T-helper 17 cell (primary cell): Measurements from ENCODE around the gene MOV10. TPM values are rescaled to one million over a fixed set of nuclear protein-coding genes. Genes with fewer than 3 reads are reported as not detected.

Experiments
- ATAC-seq: fragments of 150-1000 bp; cut with Tn5 transposase; 2 replicates; pipeline ENCODE4 v1.10.0; 2021; ENCODE audit warnings: mild to moderate bottlenecking, moderate library complexity
- DNase-seq, 3 donors: peaks; one replicate each; pipeline versions ENCODE4 v3.0.0 to v3.0.0-alpha.2; 2020 to 2021
- H3K9me3 ChIP-seq: one replicate; pipeline ENCODE4 v1.7.0; 2013; ENCODE audit warnings: low read length, mild to moderate bottlenecking; ENCODE audit not compliant: control insufficient read depth, poor library complexity, severe bottlenecking
- H3K27ac Mint-ChIP-seq: one replicate; pipeline ENCODE4 v1.8.0; 2022; ENCODE audit warnings: mild to moderate bottlenecking, moderate library complexity, mixed read lengths
- H3K27me3 Mint-ChIP-seq: one replicate; pipeline ENCODE4 v1.8.0; 2022; ENCODE audit warnings: mixed read lengths
- H3K36me3 Mint-ChIP-seq: one replicate; pipeline ENCODE4 v1.8.0; 2022; ENCODE audit warnings: low read depth, mixed read lengths
- H3K4me1 Mint-ChIP-seq: one replicate; pipeline ENCODE4 v1.8.0; 2022; ENCODE audit warnings: mild to moderate bottlenecking, mixed read lengths
- H3K4me3 Mint-ChIP-seq: one replicate; pipeline ENCODE4 v1.8.0; 2022; ENCODE audit warnings: mild to moderate bottlenecking, moderate library complexity, mixed read lengths
- total RNA-seq, 4 donors: library from RNA in 2 of 4; stranded (reverse) in 2 of 4; gene quantifications; one replicate each; pipeline ENCODE4 v1.2.3 and lab custom pipeline; 2022 to 2026

The MOV10 gene
- total RNA-seq, 2 donors from 2014 or later, result 72.5 to 72.7 TPM

DNA sequence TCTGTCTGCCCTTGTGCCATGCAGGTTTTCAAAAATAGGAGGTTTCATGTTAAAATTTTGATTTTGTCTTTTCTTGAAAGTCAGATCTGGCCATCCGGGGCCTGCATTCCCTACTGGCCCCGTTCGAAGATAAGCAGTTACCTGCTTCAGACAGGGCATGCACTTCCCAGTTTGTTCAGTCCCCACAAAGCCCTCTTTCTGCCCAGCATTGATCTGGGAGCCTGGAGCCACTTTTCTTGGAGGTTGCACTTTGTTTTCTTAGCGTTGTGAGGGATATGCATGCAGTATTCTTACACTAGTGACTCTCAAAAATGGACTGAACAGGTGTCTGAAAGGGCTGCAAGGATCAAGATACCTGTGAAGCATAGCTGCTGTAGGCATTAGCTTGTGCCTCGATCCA is 11.5 kb downstream of the MOV10 start:
- no peak overlapping the region for H3K27ac Mint-ChIP-seq
- H3K9me3 ChIP-seq, result no peaks in the 10 kb centered on the region
- H3K27me3 Mint-ChIP-seq, result no peaks in the 10 kb centered on the region
- H3K36me3 Mint-ChIP-seq, result peaks cover 3% of the 10 kb centered on the region
- no peak for ATAC-seq
- H3K4me3 Mint-ChIP-seq, result no peak overlapping the region
- no peak for DNase-seq
- peaks cover 23% of the 10 kb centered on the region for H3K4me1 Mint-ChIP-seq

- H3K4me1 Mint-ChIP-seq, result peaks cover 23% of the 10 kb centered on the region
- no peaks in the 10 kb centered on the region for H3K9me3 ChIP-seq
- no peaks in the 10 kb centered on the region for H3K27me3 Mint-ChIP-seq
- DNase-seq (no peak), ATAC-seq (no peak)
- peak overlapping the region; percentile 16 for H3K27ac Mint-ChIP-seq
- peaks cover 3% of the 10 kb centered on the region for H3K36me3 Mint-ChIP-seq
- no peak overlapping the region for H3K4me3 Mint-ChIP-seq
These were observed 12.0 kb downstream of the MOV10 start for GRCh38 chr1:112686417-112686816.

DNA sequence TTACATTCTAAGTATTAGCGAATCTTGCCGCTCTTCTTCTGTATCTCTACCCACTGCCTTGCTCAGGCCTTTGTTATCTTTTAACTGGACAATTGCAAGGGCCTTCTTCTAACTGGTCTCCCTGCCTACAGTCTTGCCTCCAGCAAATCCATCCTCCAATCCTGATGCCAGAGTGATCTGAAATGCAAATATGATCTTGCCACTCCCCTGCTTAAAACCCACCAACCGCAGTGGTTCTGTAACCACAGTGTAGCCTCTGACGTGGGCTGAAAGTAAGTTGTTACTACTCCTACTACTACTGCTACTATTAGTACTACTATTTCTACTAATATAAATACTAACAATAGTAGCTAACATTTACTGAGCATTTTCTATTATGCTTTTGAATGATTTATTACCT is 12.4 kb downstream of the MOV10 start:
- Mint-ChIP-seq H3K27ac (peak overlapping the region; percentile 16), H3K4me1 (peaks cover 25% of the 10 kb centered on the region), H3K4me3 (no peak overlapping the region), H3K27me3 (no peaks in the 10 kb centered on the region), H3K36me3 (peaks cover 6% of the 10 kb centered on the region)
- no peaks in the 10 kb centered on the region for H3K9me3 ChIP-seq
- DNase-seq (no peak), ATAC-seq (no peak)

DNA sequence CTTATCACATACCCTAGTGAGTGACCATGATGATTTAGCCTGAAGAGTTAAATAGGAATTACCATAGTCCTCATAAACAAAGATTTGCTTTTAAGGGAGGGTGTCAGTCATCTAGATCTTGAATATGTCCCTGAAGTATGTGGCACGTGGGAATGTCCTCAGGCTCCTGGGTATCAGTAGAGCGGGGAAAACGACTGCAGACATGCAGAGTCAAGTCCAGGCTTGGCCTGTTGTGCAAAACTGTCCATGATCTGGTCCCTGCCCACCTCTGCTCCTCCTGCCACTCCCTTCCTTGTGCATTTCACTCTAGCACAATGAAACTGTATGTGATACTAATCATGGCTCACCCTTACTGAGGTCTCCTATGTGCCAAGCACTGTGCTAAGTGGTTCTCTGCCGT is 12.9 kb downstream of the MOV10 start:
- Mint-ChIP-seq H3K36me3 (peaks cover 9% of the 10 kb centered on the region), H3K4me1 (peaks cover 25% of the 10 kb centered on the region), H3K4me3 (no peak overlapping the region), H3K27me3 (no peaks in the 10 kb centered on the region), H3K27ac (no peak overlapping the region)
- ATAC-seq, result no peak
- H3K9me3 ChIP-seq, result no peaks in the 10 kb centered on the region
- no peak for DNase-seq

GRCh38 chr1:112687785-112688496 is 13.5 kb downstream of the MOV10 start:
- no peaks in the 10 kb centered on the region for H3K27me3 Mint-ChIP-seq
- H3K9me3 ChIP-seq, result no peaks in the 10 kb centered on the region
- ATAC-seq (no peak), DNase-seq (no peak)
- H3K4me3 Mint-ChIP-seq, result no peak overlapping the region
- H3K4me1 Mint-ChIP-seq, result peaks cover 23% of the 10 kb centered on the region
- H3K27ac Mint-ChIP-seq, result no peak overlapping the region
- H3K36me3 Mint-ChIP-seq, result peaks cover 9% of the 10 kb centered on the region

GRCh38 chr1:112688781-112689193 is 14.3 kb downstream of the MOV10 start:
- peaks cover 9% of the 10 kb centered on the region for H3K36me3 Mint-ChIP-seq
- H3K27me3 Mint-ChIP-seq, result no peaks in the 10 kb centered on the region
- no peak overlapping the region for H3K4me3 Mint-ChIP-seq
- no peak overlapping the region for H3K27ac Mint-ChIP-seq
- H3K4me1 Mint-ChIP-seq, result peaks cover 23% of the 10 kb centered on the region
- DNase-seq, result no peak
- no peaks in the 10 kb centered on the region for H3K9me3 ChIP-seq
- ATAC-seq, result no peak

DNA sequence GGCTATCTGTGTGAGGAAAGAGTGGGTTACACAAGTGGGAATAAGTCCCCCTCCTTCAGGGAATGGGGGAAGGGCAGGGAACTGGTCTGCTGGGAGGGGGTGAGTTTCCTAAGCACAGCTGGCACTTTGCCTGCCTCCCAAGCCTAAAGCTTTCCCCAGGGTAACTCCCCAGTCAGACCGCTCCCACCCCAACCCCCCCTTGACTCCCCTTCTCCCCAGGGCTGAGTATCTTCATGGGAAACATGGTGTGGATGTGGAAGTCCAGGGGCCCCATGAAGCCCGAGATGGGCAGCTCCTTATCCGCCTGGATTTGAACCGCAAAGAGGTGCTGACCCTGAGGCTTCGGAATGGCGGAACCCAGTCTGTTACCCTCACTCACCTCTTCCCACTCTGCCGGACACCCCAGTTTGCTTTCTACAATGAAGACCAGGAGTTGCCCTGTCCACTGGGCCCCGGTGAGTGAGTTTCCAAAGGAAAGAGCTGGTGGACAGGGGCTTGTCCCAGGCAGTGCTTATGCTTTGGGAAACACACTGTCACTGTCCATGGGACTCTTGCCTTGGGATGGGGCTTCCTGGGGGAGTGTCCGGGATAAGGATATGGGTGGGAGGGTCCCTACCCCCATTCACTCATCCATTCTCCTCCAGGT is 14.9 kb downstream of the MOV10 start:
- Mint-ChIP-seq H3K27ac (no peak overlapping the region), H3K4me3 (no peak overlapping the region), H3K27me3 (no peaks in the 10 kb centered on the region), H3K4me1 (peaks cover 23% of the 10 kb centered on the region), H3K36me3 (peaks cover 9% of the 10 kb centered on the region)
- DNase-seq (no peak), ATAC-seq (no peak)
- no peaks in the 10 kb centered on the region for H3K9me3 ChIP-seq

GRCh38 chr1:112689842-112690237 is 15.4 kb downstream of the MOV10 start:
- Mint-ChIP-seq H3K36me3 (peaks cover 9% of the 10 kb centered on the region), H3K4me1 (peaks cover 23% of the 10 kb centered on the region), H3K27me3 (no peaks in the 10 kb centered on the region), H3K27ac (no peak overlapping the region), H3K4me3 (no peak overlapping the region)
- ATAC-seq (no peak), DNase-seq (no peak)
- H3K9me3 ChIP-seq, result no peaks in the 10 kb centered on the region

- H3K9me3 ChIP-seq, result no peaks in the 10 kb centered on the region
- Mint-ChIP-seq H3K36me3 (peaks cover 9% of the 10 kb centered on the region), H3K4me3 (no peak overlapping the region)
These were observed 18.2 kb downstream of the MOV10 start for GRCh38 chr1:112692681-112693080.

DNA sequence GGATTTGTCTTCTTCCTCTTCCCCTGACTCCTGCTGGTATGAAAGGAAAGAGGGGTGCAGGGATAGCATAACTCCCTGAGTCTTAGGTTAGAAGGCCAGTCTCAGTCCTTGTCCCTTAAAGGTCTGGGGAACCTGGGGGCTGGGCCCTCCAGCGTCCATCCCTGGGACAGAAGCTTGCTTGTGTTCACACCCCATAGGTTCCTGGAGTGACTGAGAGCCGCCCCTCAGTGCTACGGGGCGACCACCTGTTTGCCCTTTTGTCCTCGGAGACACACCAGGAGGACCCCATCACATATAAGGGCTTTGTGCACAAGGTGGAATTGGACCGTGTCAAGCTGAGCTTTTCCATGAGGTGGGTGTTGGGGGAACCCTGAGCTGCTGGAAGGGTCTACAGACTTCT is 19.4 kb downstream of the MOV10 start:
- DNase-seq (no peak), ATAC-seq (no peak)
- Mint-ChIP-seq H3K4me3 (no peak overlapping the region), H3K36me3 (peaks cover 6% of the 10 kb centered on the region), H3K27me3 (no peaks in the 10 kb centered on the region), H3K4me1 (peaks cover 6% of the 10 kb centered on the region), H3K27ac (no peak overlapping the region)
- H3K9me3 ChIP-seq, result no peaks in the 10 kb centered on the region

More at GRCh38 chr1:112692681-112693080, 18.2 kb downstream of the MOV10 start:
- DNase-seq, result no peak
- no peak overlapping the region for H3K27ac Mint-ChIP-seq
- no peak for ATAC-seq
- no peaks in the 10 kb centered on the region for H3K27me3 Mint-ChIP-seq
- H3K4me1 Mint-ChIP-seq, result peaks cover 15% of the 10 kb centered on the region

GRCh38 chr1:112694363-112694929 is 20.0 kb downstream of the MOV10 start:
- DNase-seq, result no peak
- H3K4me3 Mint-ChIP-seq, result no peak overlapping the region
- peaks cover 4% of the 10 kb centered on the region for H3K4me1 Mint-ChIP-seq
- H3K9me3 ChIP-seq, result no peaks in the 10 kb centered on the region
- ATAC-seq, result no peak
- peaks cover 7% of the 10 kb centered on the region for H3K36me3 Mint-ChIP-seq
- H3K27me3 Mint-ChIP-seq, result no peaks in the 10 kb centered on the region
- H3K27ac Mint-ChIP-seq, result no peak overlapping the region

- H3K9me3 ChIP-seq, result no peaks in the 10 kb centered on the region
- DNase-seq (no peak), ATAC-seq (no peak)
- Mint-ChIP-seq H3K4me1 (peaks cover 4% of the 10 kb centered on the region), H3K27me3 (no peaks in the 10 kb centered on the region), H3K27ac (no peak overlapping the region), H3K36me3 (peaks cover 8% of the 10 kb centered on the region), H3K4me3 (no peak overlapping the region)
These were observed 20.8 kb downstream of the MOV10 start for GRCh38 chr1:112695276-112695675.

DNA sequence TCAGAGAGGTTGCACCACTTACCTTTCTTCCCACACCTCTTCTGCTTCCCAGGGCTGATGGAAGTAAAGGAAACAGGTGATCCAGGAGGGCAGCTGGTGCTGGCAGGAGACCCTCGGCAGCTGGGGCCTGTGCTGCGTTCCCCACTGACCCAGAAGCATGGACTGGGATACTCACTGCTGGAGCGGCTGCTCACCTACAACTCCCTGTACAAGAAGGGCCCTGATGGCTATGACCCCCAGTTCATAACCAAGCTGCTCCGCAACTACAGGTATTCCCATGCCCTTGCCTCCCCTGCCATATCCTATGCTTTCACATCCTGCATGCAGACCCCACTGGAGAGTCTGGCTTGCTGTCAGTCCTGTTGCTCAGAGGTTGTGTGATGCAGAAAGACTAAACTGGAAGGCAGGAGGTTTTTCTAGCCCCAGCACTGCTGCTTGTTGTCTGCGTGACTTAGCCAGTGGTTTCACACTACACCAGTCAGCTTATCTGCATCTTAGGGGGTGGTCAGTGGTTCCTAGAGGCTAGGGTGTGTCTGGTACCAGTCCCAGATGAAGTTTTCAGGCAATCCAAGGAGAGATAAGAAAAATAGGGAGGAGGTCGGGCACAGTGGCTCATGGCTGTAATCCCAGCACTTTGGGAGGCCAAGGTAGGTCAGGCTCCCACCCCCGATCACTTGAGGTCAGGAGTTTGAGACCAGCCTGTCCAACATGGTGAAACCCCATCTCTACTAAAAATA is 22.3 kb downstream of the MOV10 start:
- Mint-ChIP-seq H3K4me3 (no peak overlapping the region), H3K36me3 (peaks cover 6% of the 10 kb centered on the region), H3K4me1 (peaks cover 7% of the 10 kb centered on the region), H3K27me3 (no peaks in the 10 kb centered on the region), H3K27ac (no peak overlapping the region)
- DNase-seq (no peak), ATAC-seq (no peak)
- H3K9me3 ChIP-seq, result no peaks in the 10 kb centered on the region
